ENCODE measurements around the gene FUT8. TPM values are rescaled to one million over a fixed set of nuclear protein-coding genes. Genes with fewer than 3 reads are reported as not detected.

The FUT8 gene
- total and polyA plus RNA-seq, 4 donors: 53.5 to 198 (median 66.0) TPM

- Histone ChIP-seq H3K27me3 (ENCODE audit: control insufficient read depth, insufficient read depth, low read length) (no peaks in the 10 kb centered on the region), H3K4me1 (ENCODE audit: control insufficient read depth, insufficient read depth, low read length) (peaks cover 14% of the 10 kb centered on the region), H3K4me3 (ENCODE audit: low read depth, low read length) (no peak overlapping the region), H3K27ac (ENCODE audit: low read depth, low read length) (no peak overlapping the region), H3K9me3 (ENCODE audit: control insufficient read depth, insufficient read depth, low read length) (no peaks in the 10 kb centered on the region), H3K36me3 (ENCODE audit: control insufficient read depth, insufficient read depth, low read length) (peaks cover 10% of the 10 kb centered on the region)
- WGBS (ENCODE audit: insufficient coverage): 94% methylated on average over 10 of the region's 11 CpGs
- DNase-seq (ENCODE audit: low read depth in 4 of 6, low spot score in 6 of 6): no peak
Observed at GRCh38 chr14:65469903-65470302, 57.4 kb downstream of the FUT8 start.

- Histone ChIP-seq H3K27me3 (ENCODE audit: control insufficient read depth, insufficient read depth, low read length) (no peaks in the 10 kb centered on the region), H3K36me3 (ENCODE audit: control insufficient read depth, insufficient read depth, low read length) (peaks cover 10% of the 10 kb centered on the region), H3K4me1 (ENCODE audit: control insufficient read depth, insufficient read depth, low read length) (peaks cover 14% of the 10 kb centered on the region), H3K9me3 (ENCODE audit: control insufficient read depth, insufficient read depth, low read length) (no peaks in the 10 kb centered on the region), H3K27ac (ENCODE audit: low read depth, low read length) (no peak overlapping the region), H3K4me3 (ENCODE audit: low read depth, low read length) (no peak overlapping the region)
- no peak for DNase-seq (ENCODE audit: low read depth in 4 of 6, low spot score in 6 of 6)
- 86% methylated on average over 11 of the region's 13 CpGs for WGBS (ENCODE audit: insufficient coverage)
Observed at GRCh38 chr14:65470404-65470880, 57.9 kb downstream of the FUT8 start.

- H3K27me3 ChIP-seq (ENCODE audit: control insufficient read depth, insufficient read depth, low read length): no peaks in the 10 kb centered on the region
- no peaks in the 10 kb centered on the region for H3K9me3 ChIP-seq (ENCODE audit: control insufficient read depth, insufficient read depth, low read length)
- DNase-seq (ENCODE audit: low read depth in 4 of 6, low spot score in 6 of 6): no peak
- no peak overlapping the region for H3K27ac ChIP-seq (ENCODE audit: low read depth, low read length)
- H3K4me1 ChIP-seq (ENCODE audit: control insufficient read depth, insufficient read depth, low read length): peaks cover 14% of the 10 kb centered on the region
- no CpG with 5 or more reads among the region's 5 CpGs for WGBS (ENCODE audit: insufficient coverage)
- peaks cover 10% of the 10 kb centered on the region for H3K36me3 ChIP-seq (ENCODE audit: control insufficient read depth, insufficient read depth, low read length)
- H3K4me3 ChIP-seq (ENCODE audit: low read depth, low read length): no peak overlapping the region
Observed at GRCh38 chr14:65471038-65471878, 58.7 kb downstream of the FUT8 start.

GRCh38 chr14:65472189-65472588, 59.7 kb downstream of the FUT8 start:
- H3K27me3 ChIP-seq (ENCODE audit: control insufficient read depth, insufficient read depth, low read length): no peaks in the 10 kb centered on the region
- H3K27ac ChIP-seq (ENCODE audit: low read depth, low read length): no peak overlapping the region
- H3K36me3 ChIP-seq (ENCODE audit: control insufficient read depth, insufficient read depth, low read length): peaks cover 10% of the 10 kb centered on the region

GRCh38 chr14:65476273-65476941, 63.9 kb downstream of the FUT8 start:
- Histone ChIP-seq H3K9me3 (ENCODE audit: control insufficient read depth, insufficient read depth, low read length) (no peaks in the 10 kb centered on the region), H3K4me1 (ENCODE audit: control insufficient read depth, insufficient read depth, low read length) (no peaks in the 10 kb centered on the region), H3K27me3 (ENCODE audit: control insufficient read depth, insufficient read depth, low read length) (no peaks in the 10 kb centered on the region), H3K27ac (ENCODE audit: low read depth, low read length) (no peak overlapping the region), H3K36me3 (ENCODE audit: control insufficient read depth, insufficient read depth, low read length) (no peaks in the 10 kb centered on the region), H3K4me3 (ENCODE audit: low read depth, low read length) (no peak overlapping the region)
- DNase-seq (ENCODE audit: low read depth in 4 of 6, low spot score in 6 of 6): no peak
- WGBS (ENCODE audit: insufficient coverage): no CpG with 5 or more reads among the region's 2 CpGs

More at GRCh38 chr14:65472189-65472588, 59.7 kb downstream of the FUT8 start:
- peaks cover 14% of the 10 kb centered on the region for H3K4me1 ChIP-seq (ENCODE audit: control insufficient read depth, insufficient read depth, low read length)
- no peak overlapping the region for H3K4me3 ChIP-seq (ENCODE audit: low read depth, low read length)
- H3K9me3 ChIP-seq (ENCODE audit: control insufficient read depth, insufficient read depth, low read length): no peaks in the 10 kb centered on the region
- DNase-seq (ENCODE audit: low read depth in 4 of 6, low spot score in 6 of 6): no peak

- Histone ChIP-seq H3K27ac (ENCODE audit: low read depth, low read length) (no peak overlapping the region), H3K4me1 (ENCODE audit: control insufficient read depth, insufficient read depth, low read length) (no peaks in the 10 kb centered on the region), H3K4me3 (ENCODE audit: low read depth, low read length) (no peak overlapping the region), H3K36me3 (ENCODE audit: control insufficient read depth, insufficient read depth, low read length) (no peaks in the 10 kb centered on the region), H3K27me3 (ENCODE audit: control insufficient read depth, insufficient read depth, low read length) (no peaks in the 10 kb centered on the region), H3K9me3 (ENCODE audit: control insufficient read depth, insufficient read depth, low read length) (no peaks in the 10 kb centered on the region)
- WGBS (ENCODE audit: insufficient coverage): no CpG with 5 or more reads among the region's 1 CpG
- DNase-seq (ENCODE audit: low read depth in 4 of 6, low spot score in 6 of 6): no peak
Observed at GRCh38 chr14:65476942-65477318, 64.4 kb downstream of the FUT8 start.

GRCh38 chr14:65478017-65478416, 65.5 kb downstream of the FUT8 start:
- Histone ChIP-seq H3K27ac (ENCODE audit: low read depth, low read length) (no peak overlapping the region), H3K4me3 (ENCODE audit: low read depth, low read length) (no peak overlapping the region), H3K27me3 (ENCODE audit: control insufficient read depth, insufficient read depth, low read length) (no peaks in the 10 kb centered on the region), H3K4me1 (ENCODE audit: control insufficient read depth, insufficient read depth, low read length) (no peaks in the 10 kb centered on the region), H3K9me3 (ENCODE audit: control insufficient read depth, insufficient read depth, low read length) (no peaks in the 10 kb centered on the region), H3K36me3 (ENCODE audit: control insufficient read depth, insufficient read depth, low read length) (no peaks in the 10 kb centered on the region)
- no peak for DNase-seq (ENCODE audit: low read depth in 4 of 6, low spot score in 6 of 6)
- WGBS (ENCODE audit: insufficient coverage): no CpG with 5 or more reads among the region's 4 CpGs

- DNase-seq (ENCODE audit: low read depth in 4 of 6, low spot score in 6 of 6): no peak
- Histone ChIP-seq H3K9me3 (ENCODE audit: control insufficient read depth, insufficient read depth, low read length) (no peaks in the 10 kb centered on the region), H3K4me1 (ENCODE audit: control insufficient read depth, insufficient read depth, low read length) (no peaks in the 10 kb centered on the region), H3K27me3 (ENCODE audit: control insufficient read depth, insufficient read depth, low read length) (no peaks in the 10 kb centered on the region), H3K4me3 (ENCODE audit: low read depth, low read length) (no peak overlapping the region), H3K36me3 (ENCODE audit: control insufficient read depth, insufficient read depth, low read length) (no peaks in the 10 kb centered on the region), H3K27ac (ENCODE audit: low read depth, low read length) (no peak overlapping the region)
- WGBS (ENCODE audit: insufficient coverage): no CpG with 5 or more reads among the region's 1 CpG
Observed at GRCh38 chr14:65478596-65478995, 66.1 kb downstream of the FUT8 start.

- Histone ChIP-seq H3K4me3 (ENCODE audit: low read depth, low read length) (no peak overlapping the region), H3K36me3 (ENCODE audit: control insufficient read depth, insufficient read depth, low read length) (no peaks in the 10 kb centered on the region), H3K27me3 (ENCODE audit: control insufficient read depth, insufficient read depth, low read length) (no peaks in the 10 kb centered on the region), H3K9me3 (ENCODE audit: control insufficient read depth, insufficient read depth, low read length) (no peaks in the 10 kb centered on the region), H3K27ac (ENCODE audit: low read depth, low read length) (no peak overlapping the region), H3K4me1 (ENCODE audit: control insufficient read depth, insufficient read depth, low read length) (no peaks in the 10 kb centered on the region)
- DNase-seq (ENCODE audit: low read depth in 4 of 6, low spot score in 6 of 6): no peak
- WGBS (ENCODE audit: insufficient coverage): 100% methylated on average over 1 of the region's 2 CpGs
Observed at GRCh38 chr14:65479386-65479785, 66.9 kb downstream of the FUT8 start.
